Kidney tubule cell (primary cell): Measurements from ENCODE around the gene SERINC2.

ENCODE experiments used
- DNase-seq: peaks from one replicate; pipeline ENCODE4 v3.0.0-alpha.2; 2018; ENCODE audit warnings: low spot score

The SERINC2 gene

GRCh38 chr1:31412732-31413404 lies at the start of gene SERINC2:
SERINC2 (plus strand) TSS chr1:31413213; CDS start chr1:31413266, 53 bp downstream.
- DNase-seq, result peak; percentile 66

- peak; percentile 85 for DNase-seq
Observed at GRCh38 chr1:31364561-31365250, 48.3 kb upstream of the SERINC2 start.

DNA sequence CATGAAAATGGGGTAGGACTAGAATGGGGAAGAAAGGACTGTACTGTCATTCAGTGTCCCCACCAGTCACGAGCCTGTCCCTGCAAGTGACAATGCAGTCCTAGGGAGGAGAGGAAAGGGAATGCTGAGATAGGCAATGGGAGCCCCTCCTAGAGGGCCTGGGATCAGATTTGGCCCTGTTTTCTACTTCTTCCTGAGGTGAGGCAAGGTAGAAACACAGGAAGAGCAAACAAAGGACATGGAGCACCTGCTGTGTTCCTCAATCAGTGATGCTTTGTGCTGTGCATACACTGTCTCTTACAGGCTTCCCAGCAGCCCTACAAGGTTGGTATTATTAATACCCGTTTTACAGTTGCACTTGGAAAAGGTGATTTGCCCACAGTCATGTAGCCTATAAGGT lies 46.2 kb upstream of the SERINC2 start:
- no peak for DNase-seq

- peak; percentile 55 for DNase-seq
Observed at GRCh38 chr1:31368611-31369107, 44.4 kb upstream of the SERINC2 start.

- DNase-seq, result no peak
Observed at GRCh38 chr1:31370021-31370420, 43.0 kb upstream of the SERINC2 start.

- DNase-seq, result no peak
Observed at GRCh38 chr1:31370565-31370964, 42.4 kb upstream of the SERINC2 start.

DNA sequence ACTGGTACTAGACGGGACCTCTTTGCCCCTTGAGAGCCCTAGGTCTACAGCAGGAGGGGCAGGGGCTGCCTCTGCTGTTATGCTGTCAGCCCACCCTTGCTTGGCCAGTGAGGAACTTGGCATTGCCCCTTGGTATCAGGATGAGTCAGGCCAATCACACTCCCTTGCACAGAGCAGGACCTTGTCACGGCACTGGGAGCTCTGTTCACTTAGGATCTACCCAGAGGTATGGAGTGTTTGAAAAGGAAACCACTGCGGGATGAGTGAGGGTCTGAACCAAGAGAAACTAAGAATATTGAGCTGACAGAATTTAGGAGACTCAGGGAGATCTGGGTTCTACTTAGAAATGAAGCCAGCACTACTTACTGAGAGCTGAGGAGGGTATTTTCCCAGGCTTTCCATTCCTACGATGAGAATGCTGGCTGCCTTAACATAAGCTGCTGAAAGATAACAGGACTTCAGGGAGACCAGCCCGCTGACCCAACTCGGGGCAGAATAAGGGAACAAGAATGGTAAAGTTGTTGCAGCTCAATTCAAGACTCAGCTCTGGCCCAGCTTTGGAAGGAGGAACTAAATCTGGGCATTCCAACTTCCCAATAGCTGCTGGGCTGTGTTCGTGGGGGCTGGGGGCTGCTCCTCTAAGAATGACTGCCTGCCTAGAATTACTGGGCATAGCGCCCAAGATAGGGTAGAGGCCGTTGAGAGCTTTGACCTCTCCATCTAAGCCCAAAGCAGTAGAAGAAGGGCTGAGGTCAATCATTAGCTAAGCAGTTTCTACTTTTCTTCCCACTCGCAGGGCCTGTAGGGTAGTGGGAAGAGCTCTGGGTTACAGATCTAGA lies 41.7 kb upstream of the SERINC2 start:
- peak; percentile 57 for DNase-seq

DNA sequence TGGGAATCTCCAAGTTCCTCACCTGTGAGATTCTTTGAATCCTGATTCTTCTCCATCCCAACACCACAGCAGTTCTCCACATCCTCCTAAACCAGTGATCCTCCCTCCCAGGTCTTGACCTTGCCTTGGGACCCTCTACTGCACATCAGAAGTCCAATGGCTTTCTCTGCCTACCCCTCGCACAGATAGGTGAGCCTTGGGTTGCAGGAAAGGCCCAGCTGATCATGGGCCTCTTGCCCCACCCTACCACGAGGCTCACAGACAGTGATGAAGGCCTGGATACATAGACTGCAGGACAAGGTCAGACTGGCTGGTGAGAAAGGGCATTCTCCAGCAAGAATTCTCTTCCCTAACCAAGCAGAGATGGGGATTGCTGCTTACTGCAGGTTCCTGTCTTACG lies 41.0 kb upstream of the SERINC2 start:
- peak; percentile 24 for DNase-seq

DNA sequence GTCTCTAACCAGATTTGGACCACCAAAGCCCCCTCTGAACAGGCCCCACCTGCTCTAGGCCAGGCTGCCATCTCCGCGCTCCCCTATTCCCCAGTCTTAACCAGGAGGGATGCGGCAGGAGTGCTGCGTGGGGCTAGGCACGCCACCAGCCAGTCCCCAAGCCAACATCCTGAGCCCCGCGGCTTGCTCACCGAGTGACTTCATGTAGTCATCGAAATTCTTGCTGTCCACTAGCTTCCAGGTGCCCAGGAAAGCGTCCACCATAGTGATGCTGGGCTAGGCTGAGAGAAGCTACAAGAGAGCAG lies 40.3 kb upstream of the SERINC2 start:
- DNase-seq, result peak; percentile 51

DNA sequence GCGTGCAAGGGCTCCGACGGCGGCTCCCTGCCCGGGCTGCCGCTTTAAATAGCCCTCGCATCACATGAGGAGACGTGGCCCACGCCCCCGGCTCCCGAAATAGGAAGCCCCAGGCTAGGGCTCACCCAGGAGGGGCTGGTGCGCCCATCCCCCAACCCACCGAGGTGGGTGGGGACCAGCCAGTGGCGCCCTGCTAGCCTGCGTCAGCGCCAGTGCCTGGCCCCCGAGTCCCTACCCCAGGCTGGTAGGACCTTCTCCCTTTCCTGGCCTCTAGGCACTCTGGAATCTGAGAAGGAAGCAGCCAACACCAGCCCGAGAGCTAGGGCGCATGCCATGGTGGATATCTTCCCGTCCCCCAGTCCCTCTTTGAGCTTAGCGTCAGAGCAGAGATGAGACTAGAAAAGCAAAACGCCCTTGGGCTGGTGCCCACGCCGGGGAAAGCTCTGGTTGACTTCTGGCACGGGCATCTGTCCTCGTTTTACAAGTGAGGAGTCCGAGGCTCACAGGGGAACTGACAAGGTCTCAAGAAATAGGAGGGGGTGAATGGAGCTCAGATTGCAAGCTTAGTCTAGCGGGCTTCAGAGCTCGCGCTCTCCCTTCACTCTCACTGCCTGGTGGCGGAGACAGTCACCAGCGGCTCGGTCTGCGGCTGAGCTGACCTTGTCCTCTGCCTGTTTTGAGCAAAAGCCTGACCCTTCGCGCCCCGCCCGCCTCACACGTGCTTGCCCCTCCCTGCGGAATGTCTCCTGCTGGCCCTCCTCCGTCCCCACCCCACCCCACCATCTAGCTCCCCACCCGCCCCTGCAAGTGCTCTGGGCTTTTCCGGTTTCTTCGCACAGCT lies 39.7 kb upstream of the SERINC2 start, which contains the start of gene FABP3:
Gene FABP3, minus strand, starts transcription at position 21 of the 841 bp plus-strand sequence. CDS start 62 bp downstream, outside the sequence.
- DNase-seq, result peak; percentile 80

- DNase-seq, result no peak
Observed at GRCh38 chr1:31373897-31374486, 39.0 kb upstream of the SERINC2 start.

DNA sequence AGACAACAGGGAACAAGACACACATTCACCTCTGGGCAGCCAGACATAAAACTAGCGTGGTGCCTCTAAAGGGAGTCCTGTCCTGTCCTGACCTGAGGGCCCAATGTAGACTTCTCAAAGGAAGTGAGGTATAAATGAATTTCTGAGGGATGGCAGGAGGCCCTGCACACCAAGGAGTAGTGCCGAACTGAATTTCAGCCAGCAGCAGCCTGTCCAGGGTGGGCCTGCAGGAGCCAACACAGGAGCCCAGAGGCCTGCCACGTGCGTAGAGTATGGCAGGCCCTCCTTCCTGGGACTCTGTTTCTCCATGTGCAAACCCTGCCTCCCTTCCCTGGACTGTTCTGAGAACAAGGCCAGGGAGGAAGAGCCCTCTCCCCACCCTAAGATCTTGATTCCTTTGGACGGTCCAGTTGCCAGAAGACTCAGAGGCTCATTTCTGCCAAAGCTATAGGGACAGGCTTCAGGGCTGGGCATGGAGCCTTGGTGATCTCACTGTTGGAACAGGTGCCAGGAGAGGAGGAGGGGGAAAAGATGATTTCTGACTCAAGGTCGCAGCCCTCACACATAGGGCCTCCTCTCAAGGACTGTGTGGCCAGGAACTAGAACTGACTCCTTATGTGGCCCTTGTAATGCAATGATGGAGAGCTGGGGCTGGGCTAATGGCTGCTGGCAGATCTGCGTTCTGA lies 38.4 kb upstream of the SERINC2 start:
- peak; percentile 81 for DNase-seq

- DNase-seq, result peak; percentile 96
Observed at GRCh38 chr1:31376375-31377134, 36.5 kb upstream of the SERINC2 start.

- peak; percentile 80 for DNase-seq
Observed at GRCh38 chr1:31377364-31377863, 35.6 kb upstream of the SERINC2 start.

GRCh38 chr1:31378001-31378400 lies 35.0 kb upstream of the SERINC2 start:
- DNase-seq, result no peak

GRCh38 chr1:31380181-31380580 lies 32.8 kb upstream of the SERINC2 start:
- no peak for DNase-seq

DNA sequence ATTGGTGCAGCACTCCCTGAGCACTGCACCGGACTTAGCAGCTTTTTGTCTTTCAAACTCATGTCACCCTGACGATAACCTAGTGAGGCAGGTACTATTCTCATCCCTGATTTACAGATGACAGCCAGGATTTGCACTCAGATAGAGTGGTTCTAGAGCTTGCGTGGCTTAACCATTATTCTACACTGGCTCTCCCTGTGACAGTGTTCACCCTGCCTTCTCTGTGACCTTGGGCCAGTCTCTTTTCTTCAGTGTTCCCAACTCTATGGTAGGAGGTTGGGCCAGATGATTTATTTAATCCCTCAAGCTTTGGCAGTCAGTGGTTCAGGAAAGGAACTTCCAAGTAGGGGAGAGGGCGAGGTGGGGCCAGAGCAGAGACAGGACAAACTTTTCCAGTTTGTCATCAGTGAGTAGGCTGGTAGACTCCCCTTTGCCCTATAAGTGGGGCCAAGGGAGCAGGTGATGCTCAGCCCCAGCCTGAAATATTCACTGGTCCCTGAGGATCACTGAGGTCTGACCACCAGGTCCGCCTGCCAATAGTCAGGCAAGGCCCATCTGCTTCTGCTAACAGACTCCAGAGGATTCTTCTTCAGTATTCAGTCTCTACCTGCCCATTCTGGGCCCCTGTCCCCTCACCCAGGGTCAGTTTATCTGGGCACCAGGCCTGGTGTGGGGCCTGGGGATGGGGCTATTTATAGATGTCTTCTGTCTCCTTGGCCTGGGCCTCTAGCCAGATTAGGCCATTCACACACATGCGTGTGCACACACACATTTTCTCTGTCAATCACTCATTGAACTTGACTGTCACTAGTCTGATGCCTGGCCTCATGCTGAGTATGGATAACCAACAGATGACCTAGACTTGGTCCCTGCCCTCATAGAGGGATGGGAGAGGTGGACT lies 31.4 kb upstream of the SERINC2 start:
- DNase-seq, result peak; percentile 68

- no peak for DNase-seq
Observed at GRCh38 chr1:31382379-31382989, 30.5 kb upstream of the SERINC2 start.
